Measurements from ENCODE around the gene LHX4. TPM values are rescaled to one million over a fixed set of nuclear protein-coding genes. Genes with fewer than 3 reads are reported as not detected.
A peak's percentile ranks its signal among the peaks of the same experiment; 100 is the strongest.

Gene LHX4
- total and polyA plus RNA-seq, 2 of the 13 experiments (the other 11 are each of a cell fraction or from before 2014, with no cell fraction given), result 0.03 to 0.07 TPM

- TF ChIP-seq ZSCAN5A (CRISPR knock-in tag; IDR thresholded peaks at IDR 0.05; ENCODE audit: borderline replicate concordance), result no peak
- no peak for TF ChIP-seq ZNF124 (CRISPR knock-in tag; IDR thresholded peaks at IDR 0.05)
- TF ChIP-seq HMGXB4 (CRISPR knock-in tag; IDR thresholded peaks at IDR 0.05; ENCODE audit: borderline replicate concordance in 1 of 2, low read depth in 1 of 2), result peak in 1 of 2 experiments; percentile 54; a peak in 1 of 4 replicates
- TF ChIP-seq ZSCAN9 (CRISPR knock-in tag; IDR thresholded peaks at IDR 0.05; ENCODE audit: borderline replicate concordance), result no peak
- no peak for TF ChIP-seq TRAFD1 (CRISPR knock-in tag; IDR thresholded peaks at IDR 0.05; ENCODE audit: borderline replicate concordance)
- TF ChIP-seq ZEB1 (IDR thresholded peaks at IDR 0.05; ENCODE audit: insufficient replicate concordance, low read depth), result no peak
- TF ChIP-seq KLF9 (CRISPR knock-in tag; IDR thresholded peaks at IDR 0.05; ENCODE audit: low read depth), result no peak
- no peak for TF ChIP-seq ZNF543 (CRISPR knock-in tag; IDR thresholded peaks at IDR 0.05)
- TF ChIP-seq IRX3 (CRISPR knock-in tag; IDR thresholded peaks at IDR 0.05; ENCODE audit: borderline replicate concordance, low read depth), result no peak
- TF ChIP-seq LRRFIP1 (CRISPR knock-in tag; conservative IDR thresholded peaks at IDR 0.05), result no peak
- no peak for TF ChIP-seq ZBTB42 (CRISPR knock-in tag; IDR thresholded peaks at IDR 0.05)
- TF ChIP-seq TOE1 (CRISPR knock-in tag; IDR thresholded peaks at IDR 0.05), result no peak
- no peak for TF ChIP-seq ZNF33B (CRISPR knock-in tag; IDR thresholded peaks at IDR 0.05)
- no peak for TF ChIP-seq AGO2 (optimal IDR thresholded peaks at IDR 0.05; ENCODE audit: low read depth, low read length)
- TF ChIP-seq KLF12 (CRISPR knock-in tag; IDR thresholded peaks at IDR 0.05; ENCODE audit: borderline replicate concordance), result no peak
These were observed 23.8 kb downstream of the LHX4 start (continued) for GRCh38 chr1:180253585-180254495.
